ENCODE data around the gene CLIC5.
A peak's percentile ranks its signal among the peaks of the same experiment; 100 is the strongest.

CLIC5 gene

GRCh38 chr6:46000905-46001304 is 14.8 kb downstream of the CLIC5 start:
- DNase-seq (ENCODE audit: low read depth in 2 of 3, low spot score in 1 of 3), result no peak

GRCh38 chr6:45998524-45998923 is 17.1 kb downstream of the CLIC5 start:
- DNase-seq (ENCODE audit: low read depth in 2 of 3, low spot score in 1 of 3), result no peak

GRCh38 chr6:45997875-45998506 is 17.7 kb downstream of the CLIC5 start:
- no peak for DNase-seq (ENCODE audit: low read depth in 2 of 3, low spot score in 1 of 3)

DNA sequence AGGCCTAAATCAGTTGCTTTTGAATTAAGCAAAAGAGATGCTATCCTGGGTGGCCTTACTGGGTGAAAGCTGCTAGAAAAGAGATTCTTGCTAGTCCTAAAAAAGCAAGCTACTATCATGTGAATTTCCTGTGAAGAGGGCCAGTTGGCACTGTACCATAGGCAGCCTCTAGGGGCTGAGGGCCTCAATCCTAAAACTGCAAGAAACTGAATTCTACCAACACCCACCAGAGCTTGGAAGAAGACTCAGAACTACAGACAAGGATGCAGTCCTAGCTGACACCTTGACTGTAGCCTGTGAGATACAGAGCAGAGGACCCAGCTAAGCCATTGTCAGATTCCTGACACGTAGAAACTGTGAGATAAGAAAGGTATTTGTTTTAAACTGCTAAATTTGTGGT is 24.5 kb downstream of the CLIC5 start:
- no peak for DNase-seq (ENCODE audit: low read depth in 2 of 3, low spot score in 1 of 3)

- no peak for DNase-seq (ENCODE audit: low read depth in 2 of 3, low spot score in 1 of 3)
Observed at GRCh38 chr6:45990162-45990561, 25.5 kb downstream of the CLIC5 start.

GRCh38 chr6:45988635-45989034 is 27.0 kb downstream of the CLIC5 start:
- DNase-seq (ENCODE audit: low read depth in 2 of 3, low spot score in 1 of 3), result no peak

DNA sequence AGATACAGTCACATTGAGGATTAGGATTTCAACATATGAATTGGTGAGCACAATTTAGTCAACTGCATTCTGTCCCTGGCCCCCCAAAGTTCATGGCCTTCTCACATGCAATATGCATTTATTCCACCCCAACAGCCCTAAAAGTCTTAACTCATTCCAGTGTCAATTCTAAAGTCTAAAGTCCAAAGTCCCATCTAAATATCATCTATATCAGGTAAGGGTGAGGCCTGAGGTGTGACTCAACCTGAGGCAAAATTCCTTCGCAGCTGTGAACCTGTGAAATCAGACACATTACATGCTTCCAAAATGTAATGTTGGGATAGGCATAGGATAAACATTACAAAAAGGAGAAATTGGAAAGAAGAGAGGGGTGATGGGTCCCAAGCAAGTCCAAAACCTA is 27.8 kb downstream of the CLIC5 start:
- no peak for DNase-seq (ENCODE audit: low read depth in 2 of 3, low spot score in 1 of 3)

DNA sequence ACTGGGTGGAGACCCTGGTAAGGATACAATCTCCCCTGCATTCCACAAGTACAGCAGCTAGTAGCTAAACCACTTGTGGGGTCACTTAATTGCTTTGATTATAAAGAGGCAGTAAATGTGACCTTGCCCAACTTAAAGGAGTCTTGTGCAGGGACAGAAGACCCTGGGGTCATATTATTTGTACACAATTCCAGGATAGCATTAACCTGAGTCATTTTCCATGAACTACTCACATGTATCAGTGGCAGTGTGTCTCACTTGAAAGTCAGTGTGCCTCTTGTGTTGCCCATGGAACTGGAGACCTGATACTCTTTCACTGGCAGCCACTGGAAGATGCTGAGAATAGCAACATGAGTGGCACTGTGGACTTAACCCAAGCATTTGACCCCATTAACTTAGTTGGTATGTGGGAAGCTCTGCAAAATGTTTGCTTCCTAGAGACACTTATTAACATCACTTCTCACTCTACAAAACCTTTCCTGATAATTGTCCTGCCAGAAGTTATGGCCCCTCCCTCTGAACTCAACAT is 28.9 kb downstream of the CLIC5 start:
- DNase-seq (ENCODE audit: low read depth in 2 of 3, low spot score in 1 of 3), result no peak

- no peak for DNase-seq (ENCODE audit: low read depth in 2 of 3, low spot score in 1 of 3)
Observed at GRCh38 chr6:45984788-45985425, 30.8 kb downstream of the CLIC5 start.

DNA sequence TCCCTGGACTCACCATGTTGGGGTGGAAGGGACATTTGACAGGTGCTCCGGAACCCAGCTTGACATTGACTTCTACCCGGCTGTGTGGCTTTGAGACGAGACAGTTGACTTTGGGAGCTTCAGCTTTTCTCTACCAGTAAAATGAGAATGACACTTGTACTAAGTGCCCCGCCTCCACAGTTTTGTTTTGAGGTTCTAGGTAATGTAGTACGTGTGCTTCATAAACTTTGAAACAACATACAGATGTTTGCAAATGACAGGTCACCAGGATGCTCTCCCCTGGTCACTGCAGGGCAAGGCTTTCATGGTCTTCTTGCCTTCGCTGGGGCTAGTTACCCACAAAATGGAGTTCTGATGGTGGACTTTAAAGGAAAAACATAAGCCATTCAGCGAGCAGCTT is 31.3 kb downstream of the CLIC5 start:
- DNase-seq (ENCODE audit: low read depth in 2 of 3, low spot score in 1 of 3), result peak in 1 of 3 donors; percentile 6

DNA sequence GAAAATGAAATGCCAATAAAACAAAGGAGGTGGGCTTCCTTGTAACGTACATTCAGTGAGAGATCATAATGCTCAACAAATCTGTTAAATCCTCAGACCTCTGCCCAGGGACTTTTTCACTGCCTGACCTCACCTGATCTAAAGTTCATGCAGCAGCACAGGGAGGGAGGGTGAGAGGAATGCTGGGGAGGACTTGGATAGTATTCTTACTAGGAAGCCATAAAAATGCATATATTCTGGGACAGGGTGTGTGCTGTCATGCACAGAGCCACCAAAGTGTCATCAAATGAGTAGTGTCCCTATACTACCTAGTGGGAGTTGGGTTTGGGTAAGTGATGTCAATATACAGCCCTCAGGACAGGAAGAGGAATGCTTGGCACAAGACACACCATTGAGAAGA is 32.6 kb downstream of the CLIC5 start:
- no peak for DNase-seq (ENCODE audit: low read depth in 2 of 3, low spot score in 1 of 3)

GRCh38 chr6:45982280-45983036 is 33.2 kb downstream of the CLIC5 start:
- no peak for DNase-seq (ENCODE audit: low read depth in 2 of 3, low spot score in 1 of 3)

DNA sequence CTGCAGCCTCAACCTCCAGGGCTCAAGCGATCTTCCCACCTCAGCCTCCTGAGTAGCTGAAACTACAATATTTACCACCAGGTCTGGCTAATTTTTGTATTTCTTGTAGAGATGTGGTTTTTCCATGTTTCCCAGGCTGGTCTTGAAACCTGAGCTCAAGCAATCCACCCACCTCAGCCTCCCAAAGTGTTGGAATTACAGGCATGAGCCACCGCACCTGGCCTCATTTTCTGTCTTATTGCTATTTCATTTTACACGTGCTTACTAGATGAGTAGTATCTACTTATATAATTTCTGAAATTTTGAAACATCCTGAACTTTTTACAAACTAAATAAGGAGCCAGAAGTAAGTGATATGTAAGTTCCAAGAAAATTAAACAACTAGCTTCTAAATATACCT is 34.6 kb downstream of the CLIC5 start:
- DNase-seq (ENCODE audit: low read depth in 2 of 3, low spot score in 1 of 3), result no peak

DNA sequence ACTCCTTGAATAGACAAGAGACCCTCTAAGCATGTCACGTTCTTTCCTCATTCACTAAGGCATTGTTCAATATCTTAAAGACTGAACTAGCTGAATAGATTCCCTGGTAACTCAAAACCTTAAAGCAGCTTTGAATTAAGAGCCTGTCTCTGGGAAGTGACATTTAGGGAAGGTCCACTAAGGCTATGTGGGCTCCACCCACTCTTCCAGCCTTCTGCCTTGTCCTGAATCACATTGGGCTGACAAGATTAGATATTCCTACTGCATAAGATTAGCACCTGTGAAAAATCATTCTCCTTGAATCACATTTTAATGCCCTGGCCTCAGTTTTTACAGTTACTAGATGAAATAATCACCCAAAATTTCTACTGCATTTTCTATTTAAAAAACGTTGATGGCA is 36.3 kb downstream of the CLIC5 start:
- no peak for DNase-seq (ENCODE audit: low read depth in 2 of 3, low spot score in 1 of 3)

DNA sequence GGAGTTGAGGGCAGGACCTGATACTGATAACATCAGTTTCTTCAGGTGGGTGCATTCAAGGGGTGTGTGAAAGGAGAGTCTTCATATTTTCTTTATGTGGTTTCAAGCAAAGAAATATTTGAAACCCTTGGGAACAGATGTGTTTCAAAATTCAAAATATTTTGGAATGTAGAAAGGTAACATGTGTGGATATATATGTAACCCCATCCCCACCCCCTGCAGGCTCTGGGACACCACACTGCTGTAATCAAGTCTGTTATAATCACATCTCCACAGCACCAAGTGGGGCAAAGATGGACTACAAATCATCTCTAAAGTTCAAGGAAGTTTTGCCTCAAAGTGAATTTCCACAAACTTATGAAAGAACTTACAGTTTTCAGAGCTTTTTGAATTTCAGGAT is 41.1 kb downstream of the CLIC5 start:
- no peak for DNase-seq (ENCODE audit: low read depth in 2 of 3, low spot score in 1 of 3)

- no peak for DNase-seq (ENCODE audit: low read depth in 2 of 3, low spot score in 1 of 3)
Observed at GRCh38 chr6:45972795-45973503, 42.7 kb downstream of the CLIC5 start.

DNA sequence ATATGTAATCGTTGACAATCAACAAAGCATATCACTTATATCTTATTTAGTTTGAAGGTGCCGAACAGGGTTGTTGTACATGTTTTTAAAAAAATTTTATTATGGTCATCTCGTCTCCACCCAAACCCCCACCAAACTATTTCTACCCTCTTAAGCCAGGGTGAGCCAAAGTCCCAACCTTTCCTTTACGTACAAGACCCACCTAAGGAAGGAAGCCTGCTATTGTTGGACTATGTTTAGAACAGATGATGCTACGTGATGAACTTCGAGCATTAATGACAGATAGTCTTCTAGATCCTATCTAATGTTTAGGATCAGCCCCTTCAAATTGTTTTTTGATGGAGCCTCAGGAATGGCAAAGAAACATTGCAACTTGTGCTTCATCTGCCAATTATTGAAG is 44.4 kb downstream of the CLIC5 start:
- DNase-seq (ENCODE audit: low read depth in 2 of 3, low spot score in 1 of 3), result no peak

- DNase-seq (ENCODE audit: low read depth in 2 of 3, low spot score in 1 of 3), result no peak
Observed at GRCh38 chr6:45970326-45970725, 45.3 kb downstream of the CLIC5 start.

GRCh38 chr6:45969883-45970282 is 45.8 kb downstream of the CLIC5 start:
- DNase-seq (ENCODE audit: low read depth in 2 of 3, low spot score in 1 of 3), result no peak

GRCh38 chr6:45969026-45969425 is 46.6 kb downstream of the CLIC5 start:
- no peak for DNase-seq (ENCODE audit: low read depth in 2 of 3, low spot score in 1 of 3)

DNA sequence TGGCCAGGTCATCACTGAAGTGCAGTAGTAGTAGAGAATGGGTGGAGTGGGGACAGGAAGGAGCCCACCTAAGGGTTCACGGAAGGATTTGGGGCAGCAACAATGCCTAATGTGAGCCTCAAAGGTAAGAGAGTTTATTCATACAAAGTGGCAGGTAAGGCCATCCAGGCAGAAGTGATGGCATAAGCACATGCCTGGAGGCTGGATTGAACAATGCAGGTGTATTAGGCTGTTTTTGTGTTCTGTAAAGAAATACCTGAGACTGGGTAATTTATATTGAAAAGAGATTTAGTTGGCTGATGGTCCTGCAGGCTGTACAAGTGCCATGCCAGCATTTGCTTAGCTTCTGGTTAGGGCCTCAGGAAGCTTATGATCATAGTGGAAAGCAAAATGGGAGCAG is 48.3 kb downstream of the CLIC5 start:
- DNase-seq (ENCODE audit: low read depth in 2 of 3, low spot score in 1 of 3), result no peak

GRCh38 chr6:45966797-45967196 is 48.9 kb downstream of the CLIC5 start:
- DNase-seq (ENCODE audit: low read depth in 2 of 3, low spot score in 1 of 3), result no peak

All from stimulated activated CD4-positive, alpha-beta T cell treated with anti-CD3 and anti-CD28 coated beads, Interleukin-12 subunit alpha, Interleukin-12 subunit beta, amount 100 ng/mL, for 48 hours (primary cell).